HepG2 (cell line): Measurements from ENCODE around the gene ZFHX3.

Experiments used
- ATF7 ChIP-seq, 2 experiments: fragments of 450-650 bp in 1 of 2; sonication (generic) in 1 of 2; formaldehyde crosslinking in 1 of 2; IDR thresholded peaks; 2 replicates each; pipeline versions ENCODE4 v1.4.0 to v1.6.1; 2016 to 2020; ENCODE audit warnings: antibody characterized with exemption in 1 of 2, mild to moderate bottlenecking in 1 of 2, missing genetic modification reagents in 1 of 2
- TF ChIP-seq, protein P1 (sequence below): sonication (generic); formaldehyde crosslinking; IDR thresholded peaks from 2 replicates; pipeline ENCODE4 v1.8.0; 2022; ENCODE audit warnings: mild to moderate bottlenecking, missing genetic modification reagents; ENCODE audit not compliant: insufficient replicate concordance

DNA sequence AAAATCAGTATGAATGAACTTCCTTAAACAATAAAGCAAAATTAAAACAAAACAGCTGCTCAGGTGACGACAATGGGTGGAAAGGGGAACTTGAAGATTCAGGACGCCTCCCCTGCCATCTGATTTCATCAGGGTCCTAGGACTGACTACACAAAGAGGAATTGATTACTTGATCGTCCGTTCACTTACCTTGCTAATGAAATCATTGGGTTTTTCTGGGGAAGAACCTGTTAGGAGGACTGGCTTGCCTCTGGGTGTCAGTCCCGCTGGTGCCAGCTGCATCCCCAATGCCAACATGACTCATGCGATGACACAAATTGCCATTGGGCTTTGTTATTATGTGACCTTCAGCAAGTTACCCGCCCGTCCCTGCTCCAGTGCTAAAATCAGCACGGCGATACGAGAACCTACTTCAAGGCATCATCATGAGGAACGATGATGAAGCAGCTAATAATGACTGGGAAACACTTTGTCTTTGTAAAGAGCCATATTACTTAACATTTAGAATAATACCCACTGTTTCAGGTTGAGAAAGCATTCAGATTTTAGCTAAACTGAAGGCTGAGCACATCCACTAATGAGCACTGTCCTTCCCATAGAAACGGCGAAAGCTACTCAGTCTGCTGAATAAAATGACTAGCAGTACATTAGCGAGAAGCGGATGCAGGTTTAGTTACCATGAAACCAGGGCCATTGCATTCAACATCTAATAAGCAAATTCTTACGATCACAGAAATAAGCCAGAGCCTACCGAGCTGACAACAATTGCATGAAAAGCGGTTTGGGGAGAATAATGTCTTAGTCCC lies 139.4 kb downstream of the ZFHX3 start:
- TF ChIP-seq, protein P1, sequence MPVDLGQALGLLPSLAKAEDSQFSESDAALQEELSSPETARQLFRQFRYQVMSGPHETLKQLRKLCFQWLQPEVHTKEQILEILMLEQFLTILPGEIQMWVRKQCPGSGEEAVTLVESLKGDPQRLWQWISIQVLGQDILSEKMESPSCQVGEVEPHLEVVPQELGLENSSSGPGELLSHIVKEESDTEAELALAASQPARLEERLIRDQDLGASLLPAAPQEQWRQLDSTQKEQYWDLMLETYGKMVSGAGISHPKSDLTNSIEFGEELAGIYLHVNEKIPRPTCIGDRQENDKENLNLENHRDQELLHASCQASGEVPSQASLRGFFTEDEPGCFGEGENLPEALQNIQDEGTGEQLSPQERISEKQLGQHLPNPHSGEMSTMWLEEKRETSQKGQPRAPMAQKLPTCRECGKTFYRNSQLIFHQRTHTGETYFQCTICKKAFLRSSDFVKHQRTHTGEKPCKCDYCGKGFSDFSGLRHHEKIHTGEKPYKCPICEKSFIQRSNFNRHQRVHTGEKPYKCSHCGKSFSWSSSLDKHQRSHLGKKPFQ (CRISPR knock-in tag), result no peak
- TF ChIP-seq ATF7 (IDR thresholded peaks at IDR 0.05) (no peak), ATF7 (CRISPR knock-in tag; IDR thresholded peaks at IDR 0.05) (no peak)
